Endometrium (tissue), 2 donors: Measurements from ENCODE around the gene SESN3.
A peak's percentile ranks its signal among the peaks of the same experiment; 100 is the strongest.
"Not testable (repeated sequence)": the region's sequence is repeated elsewhere in the genome, so short reads cannot be mapped to it uniquely, and the experiment has no call there.

ENCODE experiments used
- FAIRE-seq: peaks from 2 replicates; lab custom pipeline; 2012; peaks lifted over from hg19 to GRCh38; lab: Jason Lieb, UNC
- donor health status: control.
- donor health status: control.

SESN3 gene

GRCh38 chr11:95219599-95219998, 11.4 kb downstream of the SESN3 start:
- no peak for FAIRE-seq

- no peak for FAIRE-seq
Observed at GRCh38 chr11:95218149-95218548, 12.9 kb downstream of the SESN3 start.

GRCh38 chr11:95212609-95213008, 18.4 kb downstream of the SESN3 start:
- no peak for FAIRE-seq

- FAIRE-seq: not testable (repeated sequence)
Observed at GRCh38 chr11:95209535-95209934, 21.5 kb downstream of the SESN3 start.

GRCh38 chr11:95200781-95201457, 30.1 kb downstream of the SESN3 start:
- no peak for FAIRE-seq

GRCh38 chr11:95195831-95196230, 35.2 kb downstream of the SESN3 start:
- FAIRE-seq: peak; percentile 59

- peak; percentile 21 for FAIRE-seq
Observed at GRCh38 chr11:95193541-95193940, 37.5 kb downstream of the SESN3 start.

GRCh38 chr11:95192717-95193116, 38.3 kb downstream of the SESN3 start:
- FAIRE-seq: peak; percentile 35

- no peak for FAIRE-seq
Observed at GRCh38 chr11:95187723-95188122, 43.3 kb downstream of the SESN3 start.

GRCh38 chr11:95182397-95182796, 48.6 kb downstream of the SESN3 start:
- FAIRE-seq: no peak

- no peak for FAIRE-seq
Observed at GRCh38 chr11:95175818-95176380, 55.1 kb downstream of the SESN3 start.

- no peak for FAIRE-seq
Observed at GRCh38 chr11:95170294-95170693, 60.7 kb downstream of the SESN3 start.

- FAIRE-seq: no peak
Observed at GRCh38 chr11:95166781-95167180, 64.2 kb downstream of the SESN3 start.

- no peak for FAIRE-seq
Observed at GRCh38 chr11:95165638-95166037, 65.4 kb downstream of the SESN3 start.

GRCh38 chr11:95163106-95163505, 67.9 kb downstream of the SESN3 start:
- no peak for FAIRE-seq

- no peak for FAIRE-seq
Observed at GRCh38 chr11:95161248-95161647, 69.8 kb downstream of the SESN3 start.

GRCh38 chr11:95157824-95158223, 73.2 kb downstream of the SESN3 start:
- no peak for FAIRE-seq

- FAIRE-seq: no peak
Observed at GRCh38 chr11:95156916-95157541, 74.0 kb downstream of the SESN3 start.

- no peak for FAIRE-seq
Observed at GRCh38 chr11:95156133-95156721, 74.8 kb downstream of the SESN3 start.

GRCh38 chr11:95155385-95155784, 75.6 kb downstream of the SESN3 start:
- FAIRE-seq: no peak

GRCh38 chr11:95154514-95154913, 76.5 kb downstream of the SESN3 start:
- no peak for FAIRE-seq

GRCh38 chr11:95153857-95154246, 77.2 kb downstream of the SESN3 start:
- FAIRE-seq: no peak
